Measurements from ENCODE around the gene SPDYE6.

DNA sequence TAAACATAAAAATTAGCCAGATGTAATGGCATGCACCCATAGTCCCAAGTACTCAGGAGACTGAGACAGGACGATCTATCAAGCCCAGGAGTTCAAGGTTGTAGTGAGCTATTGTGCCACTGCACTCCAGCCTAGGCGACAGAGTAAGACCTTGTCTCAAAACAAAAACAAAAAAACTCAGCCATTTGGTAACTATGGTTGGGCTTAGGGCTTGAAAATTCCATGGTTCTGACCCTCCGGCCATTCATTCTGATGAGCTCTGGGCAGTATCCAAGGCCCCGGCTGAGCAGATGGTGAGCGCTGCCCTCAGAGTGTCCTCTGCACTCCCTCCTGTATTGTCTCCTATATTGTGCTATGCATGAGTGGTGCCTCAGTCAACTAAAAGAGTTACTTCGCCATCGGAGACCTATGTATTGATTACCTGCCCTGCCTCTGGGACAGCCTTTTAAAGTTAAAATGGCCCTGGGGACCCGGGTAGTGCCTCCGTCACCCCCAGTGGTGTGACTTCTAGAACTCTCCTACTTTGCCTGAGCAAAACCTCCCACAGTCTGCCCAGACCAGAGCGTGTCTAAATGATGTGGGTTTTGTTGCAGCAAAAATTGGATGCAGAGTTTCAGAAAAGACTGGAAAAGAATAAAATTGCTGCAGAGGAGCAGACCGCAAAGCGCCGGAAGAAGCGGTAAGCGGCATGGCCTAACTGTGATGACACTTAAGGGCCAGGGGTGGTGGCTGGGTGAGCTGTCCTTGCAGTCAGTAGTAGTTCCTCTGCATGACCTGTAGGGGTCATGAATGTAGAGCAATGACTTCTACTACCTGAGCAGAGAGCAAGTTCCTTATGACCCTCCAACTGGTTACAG, 48.0 kb upstream of the SPDYE6 start:
- TF ChIP-seq, protein P1, sequence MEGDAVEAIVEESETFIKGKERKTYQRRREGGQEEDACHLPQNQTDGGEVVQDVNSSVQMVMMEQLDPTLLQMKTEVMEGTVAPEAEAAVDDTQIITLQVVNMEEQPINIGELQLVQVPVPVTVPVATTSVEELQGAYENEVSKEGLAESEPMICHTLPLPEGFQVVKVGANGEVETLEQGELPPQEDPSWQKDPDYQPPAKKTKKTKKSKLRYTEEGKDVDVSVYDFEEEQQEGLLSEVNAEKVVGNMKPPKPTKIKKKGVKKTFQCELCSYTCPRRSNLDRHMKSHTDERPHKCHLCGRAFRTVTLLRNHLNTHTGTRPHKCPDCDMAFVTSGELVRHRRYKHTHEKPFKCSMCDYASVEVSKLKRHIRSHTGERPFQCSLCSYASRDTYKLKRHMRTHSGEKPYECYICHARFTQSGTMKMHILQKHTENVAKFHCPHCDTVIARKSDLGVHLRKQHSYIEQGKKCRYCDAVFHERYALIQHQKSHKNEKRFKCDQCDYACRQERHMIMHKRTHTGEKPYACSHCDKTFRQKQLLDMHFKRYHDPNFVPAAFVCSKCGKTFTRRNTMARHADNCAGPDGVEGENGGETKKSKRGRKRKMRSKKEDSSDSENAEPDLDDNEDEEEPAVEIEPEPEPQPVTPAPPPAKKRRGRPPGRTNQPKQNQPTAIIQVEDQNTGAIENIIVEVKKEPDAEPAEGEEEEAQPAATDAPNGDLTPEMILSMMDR (conservative IDR thresholded peaks at IDR 0.05; ENCODE audit: low read depth, low read length): peak; percentile 60
- TF ChIP-seq EZH2 (IDR thresholded peaks at IDR 0.05; ENCODE audit: borderline replicate concordance, low read depth, low read length, poor library complexity, severe bottlenecking): no peak

Measured in A673 (cell line).